D721Med (cell line): ENCODE data around the gene MRPL20.
"Not testable (repeated sequence)": the region's sequence is repeated elsewhere in the genome, so short reads cannot be mapped to it uniquely, and the experiment has no call there.

Experiments used
- DNase-seq: peaks from one replicate; pipeline ENCODE4 v3.0.0; 2011; ENCODE audit warnings: low spot score; ENCODE audit not compliant: insufficient read length
- FAIRE-seq: peaks from 2 replicates; lab custom pipeline; 2011; peaks lifted over from hg19 to GRCh38; lab: Jason Lieb, UNC
- CTCF ChIP-seq: IDR thresholded peaks from 2 replicates; pipeline ENCODE4 v1.5.1; 2012; ENCODE audit warnings: mild to moderate bottlenecking, control low read depth; ENCODE audit not compliant: insufficient read depth; ENCODE audit errors: missing control alignments

MRPL20 gene

DNA sequence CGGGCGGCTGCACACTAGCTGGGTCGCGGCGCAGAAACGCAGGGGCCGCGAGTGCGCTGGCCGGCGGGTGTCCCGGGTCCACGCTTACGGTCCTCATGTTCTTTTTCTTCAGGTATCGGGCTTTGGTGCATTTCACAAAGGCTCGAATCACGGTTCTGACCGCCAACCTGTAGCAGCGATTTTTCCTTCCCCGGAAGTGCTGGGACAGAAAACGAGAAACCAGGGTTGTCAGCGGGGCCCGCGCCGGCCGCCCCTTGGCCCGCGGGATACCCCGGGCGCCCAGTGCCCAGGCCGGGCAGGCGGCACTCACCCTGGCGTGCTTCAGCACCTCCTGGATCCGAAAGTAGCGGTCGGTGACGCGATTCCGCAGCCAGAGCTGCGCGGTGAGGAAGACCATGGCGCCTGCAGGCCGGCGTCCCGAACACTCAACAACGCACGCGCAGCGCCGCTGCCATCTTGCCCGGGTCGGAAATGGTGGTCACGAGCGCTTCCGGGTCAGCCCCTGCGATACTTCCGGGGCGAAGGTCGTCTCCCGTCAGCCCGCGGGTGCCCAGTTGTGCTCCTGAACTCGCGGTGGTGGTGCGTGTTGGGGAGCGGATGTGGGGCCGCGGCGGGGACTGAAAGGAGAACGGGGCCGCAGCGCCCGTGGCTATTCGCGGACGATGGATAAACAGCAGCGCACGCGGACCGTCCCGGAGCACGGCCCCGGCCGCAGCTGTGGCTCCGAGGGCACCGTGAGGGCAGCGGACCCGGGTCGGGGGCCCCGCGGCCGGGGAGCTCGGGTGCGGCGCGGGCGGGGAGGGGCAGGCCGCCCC is at the start of gene MRPL20:
MRPL20 (minus strand) TSS at position 473 of the 815 bp plus-strand sequence; CDS start at position 397, 76 bp downstream.
- DNase-seq (peak; percentile 78), FAIRE-seq (no peak)

GRCh38 chr1:1456683-1457255 is 49.7 kb upstream of the MRPL20 start:
- not testable (repeated sequence) for DNase-seq, FAIRE-seq

More for the DNA sequence above, at the start of gene MRPL20:
- no peak for TF ChIP-seq CTCF

DNA sequence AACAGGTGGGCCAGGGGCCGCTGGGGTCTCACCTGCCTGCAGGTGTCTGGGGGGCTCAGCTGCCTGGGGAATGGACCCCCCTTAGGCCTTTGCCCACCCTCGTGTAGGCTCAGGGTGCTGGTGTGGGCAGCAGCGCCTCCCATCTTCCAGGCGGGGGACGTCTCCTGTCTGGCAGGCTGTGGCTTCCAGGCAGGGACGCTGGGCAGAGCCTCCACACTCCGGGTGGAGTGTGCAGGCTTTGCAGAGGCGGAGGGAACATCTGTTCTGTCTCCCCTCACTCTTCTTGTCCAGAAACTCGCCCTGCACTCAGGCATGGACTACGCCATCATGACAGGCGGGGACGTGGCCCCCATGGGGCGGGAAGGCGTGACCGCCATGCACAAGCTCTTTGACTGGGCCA is 48.8 kb upstream of the MRPL20 start:
- DNase-seq, FAIRE-seq: not testable (repeated sequence)

GRCh38 chr1:1455366-1455884 is 48.3 kb upstream of the MRPL20 start:
- no peak for FAIRE-seq
- TF ChIP-seq CTCF, result no peak
- no peak for DNase-seq

GRCh38 chr1:1454286-1455056 is 47.4 kb upstream of the MRPL20 start:
- not testable (repeated sequence) for FAIRE-seq, DNase-seq

GRCh38 chr1:1452882-1453281 is 45.8 kb upstream of the MRPL20 start:
- TF ChIP-seq CTCF, result no peak

GRCh38 chr1:1452365-1452739 is 45.3 kb upstream of the MRPL20 start:
- FAIRE-seq, DNase-seq: not testable (repeated sequence)

More at GRCh38 chr1:1452882-1453281, 45.8 kb upstream of the MRPL20 start:
- DNase-seq (no peak), FAIRE-seq (no peak)

- no peak for TF ChIP-seq CTCF
- FAIRE-seq, result no peak
These were observed 44.7 kb upstream of the MRPL20 start for GRCh38 chr1:1451696-1452364.

DNA sequence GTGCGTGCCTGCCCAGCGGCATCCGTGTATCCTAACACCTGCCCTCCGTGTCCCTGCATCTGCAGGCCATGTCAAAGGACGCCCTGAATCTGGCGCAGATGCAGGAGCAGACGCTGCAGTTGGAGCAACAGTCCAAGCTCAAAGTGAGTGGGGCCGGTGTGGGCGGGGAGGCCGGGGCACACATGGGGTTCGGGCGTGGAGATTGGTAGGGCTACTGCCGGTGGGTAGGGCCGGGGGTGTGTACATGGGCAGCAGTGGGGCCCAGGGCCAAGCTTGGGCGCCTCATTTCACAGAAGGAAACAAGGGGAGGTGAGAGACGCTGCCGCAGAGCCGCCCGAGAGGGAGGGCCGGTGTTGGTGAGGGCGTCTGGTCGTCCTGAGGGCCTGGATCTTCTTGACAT is 43.5 kb upstream of the MRPL20 start:
- not testable (repeated sequence) for DNase-seq, FAIRE-seq

More at GRCh38 chr1:1451696-1452364, 44.7 kb upstream of the MRPL20 start:
- no peak for DNase-seq
